ENCODE data around the gene SLC22A31.

Gene SLC22A31

DNA sequence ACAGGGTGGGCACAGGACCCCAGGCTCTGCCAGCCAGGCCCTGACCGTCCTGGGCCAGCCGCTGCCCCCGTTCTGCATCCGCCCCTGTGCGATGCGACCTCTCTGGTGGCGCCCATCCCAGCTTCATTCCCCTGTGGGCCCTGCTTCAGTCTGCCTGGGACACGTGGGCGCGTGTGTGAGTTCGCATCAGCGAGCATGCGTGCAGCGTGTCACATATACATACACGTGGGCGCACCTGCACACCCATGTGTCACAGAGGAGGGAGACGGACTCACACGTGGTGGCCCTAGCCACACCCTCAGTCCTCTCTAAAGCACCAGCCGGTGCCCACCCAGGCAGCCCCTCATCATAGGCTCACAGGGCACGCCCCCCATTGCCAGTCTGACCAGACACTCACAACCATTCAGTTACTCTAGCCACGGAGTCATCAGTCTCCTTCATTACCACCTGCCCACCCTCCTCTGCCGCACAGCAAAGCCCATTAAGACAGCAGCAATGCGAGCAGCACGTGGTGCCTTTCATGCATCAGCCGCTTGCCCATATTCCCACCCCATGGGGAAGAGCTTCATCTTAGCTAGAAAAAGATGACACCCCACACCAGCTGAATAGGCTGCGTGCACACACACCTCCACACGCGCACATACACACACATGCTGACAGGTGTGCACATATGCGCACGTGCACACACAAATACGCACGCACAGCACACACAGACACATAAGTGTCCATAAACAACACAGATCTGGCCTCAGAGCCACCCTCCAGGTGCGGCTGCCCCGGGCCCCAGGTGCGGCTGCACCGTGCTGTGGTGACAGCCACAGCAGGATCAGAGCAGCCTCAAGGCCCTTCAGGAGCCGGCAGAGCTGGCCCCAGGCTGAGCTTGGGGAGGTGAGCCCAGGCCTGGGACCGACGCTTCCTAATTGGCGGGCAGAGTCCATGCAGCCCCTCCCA lies 38.3 kb downstream of the SLC22A31 start:
- H3K27me3 ChIP-seq (ENCODE audit: insufficient read depth, low read length) = no peaks in the 10 kb centered on the region
- H4K91ac ChIP-seq (ENCODE audit: low read depth, low read length) = no peak overlapping the region
- no peak overlapping the region for H2AFZ ChIP-seq (ENCODE audit: insufficient read depth, low read length, poor library complexity)
- no peak overlapping the region for H2BK5ac ChIP-seq (ENCODE audit: low read depth, low read length, poor library complexity)
- DNase-seq = no peak
- H3K4ac ChIP-seq (ENCODE audit: low read depth, low read length) = no peak overlapping the region
- no peak overlapping the region for H2BK120ac ChIP-seq (ENCODE audit: insufficient read depth, low read length, poor library complexity)
- H3K79me2 ChIP-seq (ENCODE audit: control insufficient read depth, insufficient read depth, low read length, poor library complexity) = no peaks in the 10 kb centered on the region
- H3K9me3 ChIP-seq (ENCODE audit: insufficient read depth, low read depth, low read length) = peaks cover 15% of the 10 kb centered on the region
- H3K4me3 ChIP-seq (ENCODE audit: low read depth, low read length) = no peak overlapping the region
- H4K12ac ChIP-seq (ENCODE audit: low read depth, low read length) = no peak overlapping the region
- WGBS (ENCODE audit: extremely low coverage, insufficient coverage, insufficient read length) = no CpG with 5 or more reads among the region's 40 CpGs
- peaks cover under 1% of the 10 kb centered on the region for H3K79me1 ChIP-seq (ENCODE audit: low read length)
- no peak overlapping the region for H3K27ac ChIP-seq (ENCODE audit: low read depth, low read length)
- no peak overlapping the region for H3K14ac ChIP-seq (ENCODE audit: low read length)
- H3K23ac ChIP-seq (ENCODE audit: low read length) = no peak overlapping the region
- H3K4me2 ChIP-seq (ENCODE audit: low read length) = no peak overlapping the region
- no peak overlapping the region for H2BK12ac ChIP-seq (ENCODE audit: low read length)
- no peak overlapping the region for H3K9ac ChIP-seq (ENCODE audit: low read length)
- H2AK5ac ChIP-seq (ENCODE audit: low read length) = no peak overlapping the region
- H4K8ac ChIP-seq (ENCODE audit: low read depth, low read length) = no peak overlapping the region
- H3K18ac ChIP-seq (ENCODE audit: low read length) = no peak overlapping the region
- no peaks in the 10 kb centered on the region for H3K36me3 ChIP-seq (ENCODE audit: control insufficient read depth in 1 of 2, insufficient read depth in 2 of 2, low read length in 2 of 2)
- peaks cover under 1 to 1% of the 10 kb centered on the region in 2 experiments for H3K4me1 ChIP-seq (ENCODE audit: control insufficient read depth in 1 of 2, insufficient read depth in 2 of 2, low read length in 2 of 2)

GRCh38 chr16:89160977-89161701 lies 39.2 kb downstream of the SLC22A31 start:
- Histone ChIP-seq H3K4me2 (ENCODE audit: low read length) (no peak overlapping the region), H3K9me3 (ENCODE audit: insufficient read depth, low read depth, low read length) (peaks cover 15% of the 10 kb centered on the region), H3K27ac (ENCODE audit: low read depth, low read length) (no peak overlapping the region), H2BK120ac (ENCODE audit: insufficient read depth, low read length, poor library complexity) (no peak overlapping the region), H3K4me1 (ENCODE audit: control insufficient read depth in 1 of 2, insufficient read depth in 2 of 2, low read length in 2 of 2) (peaks cover 0 to 1% of the 10 kb centered on the region in 2 experiments), H2AK5ac (ENCODE audit: low read length) (no peak overlapping the region), H2AFZ (ENCODE audit: insufficient read depth, low read length, poor library complexity) (no peak overlapping the region), H3K23ac (ENCODE audit: low read length) (no peak overlapping the region), H3K18ac (ENCODE audit: low read length) (no peak overlapping the region), H4K91ac (ENCODE audit: low read depth, low read length) (no peak overlapping the region), H2BK12ac (ENCODE audit: low read length) (no peak overlapping the region), H3K4ac (ENCODE audit: low read depth, low read length) (no peak overlapping the region), H4K8ac (ENCODE audit: low read depth, low read length) (no peak overlapping the region), H3K14ac (ENCODE audit: low read length) (no peak overlapping the region), H3K79me1 (ENCODE audit: low read length) (no peaks in the 10 kb centered on the region), H2BK5ac (ENCODE audit: low read depth, low read length, poor library complexity) (no peak overlapping the region), H3K9ac (ENCODE audit: low read length) (no peak overlapping the region), H3K4me3 (ENCODE audit: low read depth, low read length) (no peak overlapping the region), H4K12ac (ENCODE audit: low read depth, low read length) (no peak overlapping the region), H3K79me2 (ENCODE audit: control insufficient read depth, insufficient read depth, low read length, poor library complexity) (no peaks in the 10 kb centered on the region), H3K27me3 (ENCODE audit: insufficient read depth, low read length) (no peaks in the 10 kb centered on the region), H3K36me3 (ENCODE audit: control insufficient read depth in 1 of 2, insufficient read depth in 2 of 2, low read length in 2 of 2) (no peaks in the 10 kb centered on the region)
- no CpG with 5 or more reads among the region's 29 CpGs for WGBS (ENCODE audit: extremely low coverage, insufficient coverage, insufficient read length)
- no peak for DNase-seq

DNA sequence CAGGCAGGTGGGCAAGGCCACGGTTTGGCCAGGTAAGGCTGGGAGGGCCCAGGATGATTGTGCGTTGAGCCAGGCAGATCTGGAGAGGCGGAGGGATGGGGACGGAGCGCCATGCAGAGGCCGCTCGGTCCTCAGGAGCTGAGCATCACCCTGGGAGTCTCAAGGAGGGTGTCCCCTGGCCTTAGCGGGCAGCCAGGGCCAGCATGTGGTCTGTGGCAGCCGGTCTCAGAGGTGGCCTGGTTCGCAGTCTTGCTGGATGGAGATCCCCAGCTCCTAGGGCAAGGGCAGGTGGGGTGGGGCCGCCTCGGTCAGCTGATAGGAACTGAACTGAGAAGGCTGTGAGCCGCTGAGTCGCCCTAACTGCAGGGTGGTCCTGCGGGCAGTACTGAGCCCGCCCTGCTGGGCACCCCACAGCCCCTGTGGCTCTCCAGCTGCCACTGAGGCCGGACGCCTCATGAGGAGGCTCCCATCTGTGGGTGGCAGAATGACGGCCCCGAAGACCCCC lies 40.4 kb downstream of the SLC22A31 start:
- Histone ChIP-seq H3K4ac (ENCODE audit: low read depth, low read length) (no peak overlapping the region), H3K14ac (ENCODE audit: low read length) (no peak overlapping the region), H3K4me3 (ENCODE audit: low read depth, low read length) (no peak overlapping the region), H3K36me3 (ENCODE audit: control insufficient read depth in 1 of 2, insufficient read depth in 2 of 2, low read length in 2 of 2) (no peaks in the 10 kb centered on the region), H3K79me2 (ENCODE audit: control insufficient read depth, insufficient read depth, low read length, poor library complexity) (no peaks in the 10 kb centered on the region), H2BK12ac (ENCODE audit: low read length) (no peak overlapping the region), H3K79me1 (ENCODE audit: low read length) (no peaks in the 10 kb centered on the region), H3K23ac (ENCODE audit: low read length) (no peak overlapping the region), H4K12ac (ENCODE audit: low read depth, low read length) (no peak overlapping the region), H3K18ac (ENCODE audit: low read length) (no peak overlapping the region), H4K91ac (ENCODE audit: low read depth, low read length) (no peak overlapping the region), H4K8ac (ENCODE audit: low read depth, low read length) (no peak overlapping the region), H3K4me2 (ENCODE audit: low read length) (no peak overlapping the region), H3K9ac (ENCODE audit: low read length) (no peak overlapping the region), H3K9me3 (ENCODE audit: insufficient read depth, low read depth, low read length) (peaks cover 15% of the 10 kb centered on the region), H2AFZ (ENCODE audit: insufficient read depth, low read length, poor library complexity) (no peak overlapping the region), H3K4me1 (ENCODE audit: control insufficient read depth in 1 of 2, insufficient read depth in 2 of 2, low read length in 2 of 2) (peaks cover 9% of the 10 kb centered on the region in 2 experiments), H2AK5ac (ENCODE audit: low read length) (no peak overlapping the region), H3K27ac (ENCODE audit: low read depth, low read length) (no peak overlapping the region), H2BK5ac (ENCODE audit: low read depth, low read length, poor library complexity) (no peak overlapping the region), H3K27me3 (ENCODE audit: insufficient read depth, low read length) (no peaks in the 10 kb centered on the region), H2BK120ac (ENCODE audit: insufficient read depth, low read length, poor library complexity) (no peak overlapping the region)
- no peak for DNase-seq
- WGBS (ENCODE audit: extremely low coverage, insufficient coverage, insufficient read length) = no CpG with 5 or more reads among the region's 20 CpGs

GRCh38 chr16:89159066-89159849 lies 41.1 kb downstream of the SLC22A31 start:
- Histone ChIP-seq H2AK5ac (ENCODE audit: low read length) (no peak overlapping the region), H3K4me2 (ENCODE audit: low read length) (no peak overlapping the region), H3K27me3 (ENCODE audit: insufficient read depth, low read length) (no peaks in the 10 kb centered on the region), H3K27ac (ENCODE audit: low read depth, low read length) (no peak overlapping the region), H4K91ac (ENCODE audit: low read depth, low read length) (no peak overlapping the region), H2BK120ac (ENCODE audit: insufficient read depth, low read length, poor library complexity) (no peak overlapping the region), H3K36me3 (ENCODE audit: control insufficient read depth in 1 of 2, insufficient read depth in 2 of 2, low read length in 2 of 2) (no peaks in the 10 kb centered on the region), H4K8ac (ENCODE audit: low read depth, low read length) (no peak overlapping the region), H3K79me1 (ENCODE audit: low read length) (no peaks in the 10 kb centered on the region), H3K4ac (ENCODE audit: low read depth, low read length) (no peak overlapping the region), H2AFZ (ENCODE audit: insufficient read depth, low read length, poor library complexity) (no peak overlapping the region), H3K4me3 (ENCODE audit: low read depth, low read length) (no peak overlapping the region), H3K9ac (ENCODE audit: low read length) (no peak overlapping the region), H3K14ac (ENCODE audit: low read length) (no peak overlapping the region), H2BK12ac (ENCODE audit: low read length) (no peak overlapping the region), H3K79me2 (ENCODE audit: control insufficient read depth, insufficient read depth, low read length, poor library complexity) (no peaks in the 10 kb centered on the region), H4K12ac (ENCODE audit: low read depth, low read length) (no peak overlapping the region), H2BK5ac (ENCODE audit: low read depth, low read length, poor library complexity) (no peak overlapping the region), H3K18ac (ENCODE audit: low read length) (no peak overlapping the region), H3K23ac (ENCODE audit: low read length) (no peak overlapping the region), H3K9me3 (ENCODE audit: insufficient read depth, low read depth, low read length) (peaks cover 15% of the 10 kb centered on the region), H3K4me1 (ENCODE audit: control insufficient read depth in 1 of 2, insufficient read depth in 2 of 2, low read length in 2 of 2) (peaks cover 15% of the 10 kb centered on the region in 2 experiments)
- DNase-seq = no peak
- WGBS (ENCODE audit: extremely low coverage, insufficient coverage, insufficient read length) = no CpG with 5 or more reads among the region's 48 CpGs

Measured in trophoblast cell (in vitro differentiated cells and primary cell).